GM10847 (cell line): ENCODE measurements around the gene COLQ.

ENCODE experiments used
- POLR2A ChIP-seq: IDR thresholded peaks from 2 replicates; pipeline ENCODE4 v1.6.1; 2011; ENCODE audit not compliant: insufficient read length; ENCODE audit errors: extremely low read depth

COLQ gene

GRCh38 chr3:15479400-15480224 lies 41.9 kb downstream of the COLQ start:
- no peak for TF ChIP-seq POLR2A

- no peak for TF ChIP-seq POLR2A
Measured at GRCh38 chr3:15478640-15478979, 42.9 kb downstream of the COLQ start.

GRCh38 chr3:15477951-15478639 lies 43.4 kb downstream of the COLQ start:
- TF ChIP-seq POLR2A = no peak

GRCh38 chr3:15476378-15476777 lies 45.1 kb downstream of the COLQ start:
- TF ChIP-seq POLR2A = no peak

GRCh38 chr3:15475161-15475560 lies 46.3 kb downstream of the COLQ start:
- no peak for TF ChIP-seq POLR2A

GRCh38 chr3:15471861-15472260 lies 49.6 kb downstream of the COLQ start:
- TF ChIP-seq POLR2A = no peak

GRCh38 chr3:15470849-15471248 lies 50.7 kb downstream of the COLQ start:
- TF ChIP-seq POLR2A = no peak

- TF ChIP-seq POLR2A = no peak
Measured at GRCh38 chr3:15470261-15470660, 51.2 kb downstream of the COLQ start.

- TF ChIP-seq POLR2A = no peak
Measured at GRCh38 chr3:15467227-15468181, 54.0 kb downstream of the COLQ start.

- no peak for TF ChIP-seq POLR2A
Measured at GRCh38 chr3:15465876-15466585, 55.5 kb downstream of the COLQ start.

GRCh38 chr3:15462451-15462850 lies 59.1 kb downstream of the COLQ start:
- TF ChIP-seq POLR2A = no peak

- no peak for TF ChIP-seq POLR2A
Measured at GRCh38 chr3:15460891-15461531, 60.5 kb downstream of the COLQ start.

GRCh38 chr3:15458212-15458780 lies 63.2 kb downstream of the COLQ start:
- TF ChIP-seq POLR2A = no peak

GRCh38 chr3:15456321-15456720 lies 65.2 kb downstream of the COLQ start:
- no peak for TF ChIP-seq POLR2A
